WI38 (cell line): ENCODE data around the gene ONECUT1.

Experiments used
- H3K4me3 ChIP-seq: 2 replicates; pipeline ENCODE4 v1.5.1; 2011; ENCODE audit warnings: low read depth, mild to moderate bottlenecking, control low read depth, low read length
- CTCF ChIP-seq: IDR thresholded peaks from 2 replicates; pipeline ENCODE4 v1.5.1; 2012; ENCODE audit warnings: low read depth, mild to moderate bottlenecking, control low read depth, low read length

ONECUT1 gene

GRCh38 chr15:52801748-52802085 is 11.6 kb upstream of the ONECUT1 start:
- H3K4me3 ChIP-seq, result no peak overlapping the region
- TF ChIP-seq CTCF, result no peak

GRCh38 chr15:52800828-52801747 is 11.0 kb upstream of the ONECUT1 start:
- no peak for TF ChIP-seq CTCF
- H3K4me3 ChIP-seq, result no peak overlapping the region

- H3K4me3 ChIP-seq, result no peak overlapping the region
Measured at GRCh38 chr15:52799145-52799811, 9.1 kb upstream of the ONECUT1 start.

GRCh38 chr15:52798529-52799101 is 8.5 kb upstream of the ONECUT1 start:
- no peak overlapping the region for H3K4me3 ChIP-seq
- TF ChIP-seq CTCF, result no peak

More at GRCh38 chr15:52799145-52799811, 9.1 kb upstream of the ONECUT1 start:
- TF ChIP-seq CTCF, result no peak

GRCh38 chr15:52797625-52798501 is 7.7 kb upstream of the ONECUT1 start:
- TF ChIP-seq CTCF, result no peak
- no peak overlapping the region for H3K4me3 ChIP-seq

- TF ChIP-seq CTCF, result no peak
- H3K4me3 ChIP-seq, result no peak overlapping the region
Measured at GRCh38 chr15:52796753-52797520, 6.8 kb upstream of the ONECUT1 start.
